ENCODE data around the gene DCBLD1.

Gene DCBLD1

DNA sequence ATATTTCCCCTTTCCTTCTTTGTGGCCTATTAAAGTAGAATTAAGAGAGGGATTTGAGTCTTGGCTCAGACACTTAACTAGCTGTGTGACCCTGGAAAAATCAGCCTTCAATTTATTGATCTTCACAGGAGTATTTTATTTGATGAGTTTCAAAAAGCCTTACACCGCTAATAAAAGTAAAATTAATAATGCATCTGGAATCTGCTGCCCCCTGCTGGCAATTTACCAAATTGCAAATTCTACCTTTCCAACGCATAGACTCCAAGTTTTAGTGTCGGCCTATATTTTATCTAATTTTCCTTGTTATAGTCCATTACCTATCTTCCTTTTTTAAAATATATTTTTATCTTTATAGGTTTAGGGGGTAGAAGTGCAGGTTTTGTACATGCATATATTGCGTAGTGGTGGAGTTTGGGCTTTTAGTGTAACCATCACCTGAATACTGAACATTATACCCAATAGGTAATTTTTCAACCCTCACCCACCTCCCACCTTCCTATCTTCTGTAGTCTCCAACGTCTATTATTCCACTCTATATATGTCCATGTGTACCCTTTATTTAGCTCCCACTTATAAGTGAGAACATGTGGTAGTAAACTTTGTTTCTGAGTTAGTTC, 73.5 kb downstream of the DCBLD1 start:
- no peak for DNase-seq (ENCODE audit: low read depth in 2 of 2)

DNA sequence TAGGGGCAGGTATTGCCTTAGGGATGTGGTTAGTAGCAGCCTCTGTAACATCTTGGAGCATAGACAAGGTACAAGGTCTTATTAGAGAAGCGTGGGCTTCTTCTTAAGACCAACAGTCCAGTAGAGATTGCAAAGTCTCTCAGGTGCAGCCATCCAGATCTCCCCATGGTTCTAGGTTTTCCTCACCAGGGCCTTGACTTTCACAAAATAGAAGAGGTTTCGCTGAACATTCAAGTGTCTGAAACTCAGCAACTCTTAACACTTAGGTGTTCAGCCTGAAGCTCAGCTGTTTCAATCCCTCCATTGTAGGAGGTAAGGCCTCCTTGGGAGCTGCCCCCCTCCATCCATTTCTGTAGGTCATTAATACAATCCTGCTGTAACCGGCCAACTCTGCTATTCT, 75.5 kb downstream of the DCBLD1 start:
- DNase-seq (ENCODE audit: low read depth in 2 of 2), result no peak

DNA sequence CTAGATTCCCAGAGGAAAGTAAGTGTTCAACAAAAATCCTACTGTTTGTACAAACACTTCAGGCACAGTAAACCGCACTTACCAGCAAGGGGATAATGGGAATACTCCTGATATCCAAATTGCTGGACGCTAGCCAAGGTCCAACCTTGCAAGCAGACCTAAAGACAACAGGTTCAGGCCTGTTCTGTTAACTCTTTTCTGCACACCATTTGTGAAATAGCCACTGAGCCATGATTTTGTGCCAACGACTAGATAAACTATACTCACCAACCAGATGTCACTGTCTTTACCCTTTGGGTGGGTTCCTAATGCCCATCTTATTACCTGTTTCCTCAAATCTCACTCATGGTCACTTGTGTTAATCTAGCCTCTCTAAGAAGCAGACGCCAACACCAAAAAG, 76.3 kb downstream of the DCBLD1 start:
- DNase-seq (ENCODE audit: low read depth in 2 of 2), result no peak

DNA sequence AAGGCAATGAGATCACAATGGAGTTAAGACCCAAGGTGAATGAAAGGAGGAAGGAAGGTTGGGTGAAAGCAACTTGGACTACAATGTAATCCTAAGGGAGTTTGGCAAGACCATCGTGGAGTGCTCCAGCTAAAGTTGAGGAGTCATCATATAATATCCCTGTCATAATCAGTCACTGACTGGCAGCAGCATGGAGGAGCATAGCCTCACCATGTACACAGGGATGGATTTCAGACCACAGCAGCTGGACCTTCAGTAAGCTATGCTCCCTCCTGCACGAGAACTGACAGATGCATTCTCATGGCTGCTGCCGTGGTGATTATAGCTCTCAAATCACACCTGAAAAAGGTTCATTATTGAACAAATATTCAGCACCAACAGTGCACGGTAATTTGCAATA, 76.8 kb downstream of the DCBLD1 start:
- DNase-seq (ENCODE audit: low read depth in 2 of 2), result no peak

DNA sequence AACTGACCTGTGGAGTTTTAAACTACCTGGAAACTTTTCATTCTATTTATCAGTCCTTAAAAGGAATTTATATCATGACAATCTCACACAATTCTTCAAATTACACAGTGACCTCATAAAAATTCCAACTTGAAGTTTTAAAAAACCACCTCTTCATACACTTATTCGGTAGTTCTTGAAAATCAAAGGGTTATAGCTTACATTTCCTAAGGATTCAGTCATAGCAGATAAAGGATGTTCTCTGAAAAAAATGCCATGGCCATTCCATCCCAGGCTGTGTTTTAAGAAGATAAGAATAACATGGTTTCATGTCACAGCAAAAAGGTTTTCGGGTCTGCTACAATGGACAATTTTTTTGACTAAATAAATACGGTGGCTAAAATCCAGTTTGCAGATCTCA, 78.7 kb downstream of the DCBLD1 start:
- no peak for DNase-seq (ENCODE audit: low read depth in 2 of 2)

DNA sequence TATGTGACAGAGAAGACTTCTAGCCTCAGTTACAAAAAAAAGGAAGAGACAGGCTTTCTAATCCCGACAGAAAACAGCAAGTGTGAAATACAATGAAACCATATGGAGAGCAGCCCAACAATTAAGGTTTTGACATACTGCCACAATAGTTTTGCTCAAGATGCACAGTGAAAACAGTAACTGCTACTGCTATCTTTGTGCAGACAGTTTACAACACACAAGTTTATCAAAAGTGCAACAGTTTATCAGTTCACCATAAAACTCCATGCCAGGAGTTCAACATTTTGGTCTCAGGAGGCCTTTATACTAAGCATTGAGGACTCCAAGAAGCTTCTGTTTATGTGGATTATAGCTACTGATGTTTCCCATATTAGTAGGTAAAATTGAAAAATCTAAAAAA, 82.2 kb downstream of the DCBLD1 start:
- DNase-seq (ENCODE audit: low read depth in 2 of 2), result no peak

DNA sequence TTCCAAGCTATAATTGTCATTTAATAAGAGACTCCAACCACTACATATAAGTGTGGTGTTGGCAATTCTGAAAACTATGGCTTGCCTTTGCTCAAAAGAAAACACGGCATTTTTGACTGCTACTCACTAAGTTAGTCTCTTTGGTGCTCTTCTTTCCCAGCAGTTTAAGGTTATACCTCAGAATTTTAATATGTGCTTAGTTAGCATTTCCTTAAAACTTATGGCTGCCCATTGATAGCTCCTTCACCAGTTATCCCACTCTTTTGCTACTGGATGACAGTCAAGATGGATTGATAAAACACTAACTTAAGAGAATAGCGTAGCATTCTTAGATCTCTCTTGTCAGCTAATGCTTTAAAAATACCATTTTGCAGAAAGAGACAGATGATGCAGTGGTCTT, 85.8 kb downstream of the DCBLD1 start:
- DNase-seq (ENCODE audit: low read depth in 2 of 2), result no peak

DNA sequence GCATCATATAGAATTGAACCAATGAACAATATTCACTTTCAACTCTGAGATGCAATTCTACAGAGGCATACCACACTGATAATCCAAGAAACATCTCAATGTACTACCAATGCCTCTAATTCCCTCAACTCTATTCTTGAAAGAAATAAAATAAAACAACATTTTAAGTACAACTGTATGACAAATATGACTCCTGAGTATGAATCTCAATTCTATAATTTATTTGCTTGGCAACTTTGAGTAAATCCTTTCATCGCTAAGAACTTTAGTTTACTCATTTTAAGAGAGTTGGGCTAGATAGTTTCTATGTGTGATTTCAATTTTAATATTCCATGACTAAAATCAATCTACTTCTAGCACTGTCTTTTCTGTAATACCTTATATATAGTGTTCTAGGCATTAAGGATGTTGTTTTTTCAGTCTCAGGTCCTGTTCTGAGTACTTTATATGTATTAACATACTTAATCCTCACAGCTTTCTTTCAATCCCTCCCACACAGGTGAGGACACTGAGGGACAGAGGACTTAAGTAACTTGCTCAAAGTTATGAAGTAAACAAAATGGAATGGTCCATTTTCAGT, 86.4 kb downstream of the DCBLD1 start:
- DNase-seq (ENCODE audit: low read depth in 2 of 2), result no peak

DNA sequence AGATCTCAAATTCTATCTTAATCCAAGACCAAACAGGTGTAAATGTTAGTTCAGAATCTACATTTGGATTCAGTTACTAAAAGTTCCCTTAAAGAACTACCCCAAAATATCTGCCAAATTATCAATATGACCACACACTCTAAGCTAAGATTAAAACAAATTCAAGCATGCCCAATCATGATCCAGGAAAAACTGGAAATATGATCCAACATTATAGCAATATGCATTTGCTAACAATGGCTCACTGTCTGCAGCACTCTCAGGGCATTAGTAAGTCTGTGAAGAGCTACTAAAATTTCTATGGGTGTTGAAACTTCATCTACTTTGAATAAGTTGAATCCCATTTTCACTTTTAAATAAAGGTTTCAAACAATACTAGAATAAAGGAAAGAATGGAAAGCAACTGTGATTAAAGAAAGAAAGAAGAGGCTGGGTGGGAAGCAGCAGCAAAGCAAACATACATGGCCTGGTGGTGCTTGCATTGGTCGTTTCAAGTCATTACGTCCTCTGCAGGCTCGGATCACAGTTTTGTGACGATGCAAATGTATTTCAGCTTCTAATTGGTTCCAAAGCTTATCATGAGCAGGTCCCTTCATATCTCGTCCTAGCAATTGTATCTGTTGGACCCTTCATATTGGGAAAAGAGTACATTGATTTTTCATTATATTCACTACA, 90.7 kb downstream of the DCBLD1 start:
- DNase-seq (ENCODE audit: low read depth in 2 of 2), result no peak

DNA sequence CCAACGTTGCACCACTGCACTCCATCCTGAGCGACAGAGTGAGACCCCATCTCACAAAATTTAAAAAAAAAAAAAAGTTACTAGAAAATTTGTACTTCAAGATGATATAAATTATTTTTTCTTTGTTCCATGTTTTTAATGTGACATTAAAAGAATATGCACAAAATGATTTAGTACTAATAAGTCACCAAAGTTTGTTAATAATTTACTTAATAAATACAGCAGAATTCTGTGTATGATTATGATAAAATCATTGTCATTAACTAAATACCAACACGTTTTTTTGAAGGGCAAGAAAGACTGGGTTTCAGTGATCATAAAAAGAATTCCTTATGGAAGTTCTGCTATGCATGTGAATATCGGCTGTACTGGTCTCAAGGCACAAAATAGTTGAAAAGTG, 91.7 kb downstream of the DCBLD1 start:
- no peak for DNase-seq (ENCODE audit: low read depth in 2 of 2)

DNA sequence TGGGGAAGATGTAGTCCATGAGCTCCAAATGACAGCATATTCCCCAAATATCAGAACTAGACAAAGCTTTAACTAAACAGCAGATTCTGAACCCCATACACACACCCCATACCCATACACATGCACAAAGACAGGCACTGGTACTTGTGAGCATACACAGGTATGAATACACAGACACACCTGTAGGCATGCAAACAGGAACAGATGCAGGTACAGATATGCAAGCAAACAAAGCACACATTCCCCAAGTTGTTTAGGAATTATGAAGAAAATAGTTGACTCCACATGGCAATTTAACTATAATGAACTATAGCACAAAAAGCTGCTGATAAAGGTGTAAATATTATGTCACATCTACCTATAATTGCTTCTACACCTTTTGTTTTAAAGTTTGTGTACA, 103.2 kb downstream of the DCBLD1 start:
- no peak for DNase-seq (ENCODE audit: low read depth in 2 of 2)

DNA sequence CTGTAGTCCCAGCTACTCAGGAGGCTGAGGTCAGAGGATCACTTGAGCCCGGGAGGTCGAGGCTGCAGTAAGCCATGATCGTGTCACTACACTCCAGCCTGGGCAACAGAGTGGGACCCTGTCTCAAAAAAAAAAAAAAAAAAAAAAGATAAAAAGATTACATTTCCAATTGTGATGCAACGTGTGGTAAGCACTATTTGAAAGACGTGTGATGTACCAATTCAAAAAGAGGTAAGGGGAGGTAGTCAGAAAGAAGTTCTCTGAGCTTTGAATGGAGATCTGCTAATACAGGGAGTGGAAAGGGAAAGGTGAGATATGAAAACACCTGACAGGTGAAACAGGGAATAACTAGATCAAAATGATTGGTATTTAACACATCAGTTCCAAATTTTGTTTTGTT, 108.0 kb downstream of the DCBLD1 start:
- no peak for DNase-seq (ENCODE audit: low read depth in 2 of 2)

DNA sequence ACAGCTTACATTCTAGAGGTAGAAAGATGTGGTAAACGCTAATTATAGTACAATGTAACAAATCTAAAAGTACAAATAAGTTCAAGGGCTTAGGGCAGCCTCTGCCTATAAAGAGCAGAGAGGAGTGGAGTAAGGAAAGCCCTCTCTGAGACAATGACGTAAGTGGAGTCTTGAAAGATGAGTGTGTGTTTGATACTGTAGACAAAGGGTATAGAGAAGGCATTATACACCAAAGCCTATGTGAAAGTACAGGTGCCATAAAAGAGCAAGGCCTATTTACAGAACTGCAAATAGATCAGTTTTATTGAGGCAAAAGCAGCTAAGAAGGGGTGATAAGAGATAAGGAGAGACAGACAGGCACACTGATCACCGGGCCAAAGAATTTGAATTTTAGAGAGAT, 108.9 kb downstream of the DCBLD1 start:
- DNase-seq (ENCODE audit: low read depth in 2 of 2), result no peak

DNA sequence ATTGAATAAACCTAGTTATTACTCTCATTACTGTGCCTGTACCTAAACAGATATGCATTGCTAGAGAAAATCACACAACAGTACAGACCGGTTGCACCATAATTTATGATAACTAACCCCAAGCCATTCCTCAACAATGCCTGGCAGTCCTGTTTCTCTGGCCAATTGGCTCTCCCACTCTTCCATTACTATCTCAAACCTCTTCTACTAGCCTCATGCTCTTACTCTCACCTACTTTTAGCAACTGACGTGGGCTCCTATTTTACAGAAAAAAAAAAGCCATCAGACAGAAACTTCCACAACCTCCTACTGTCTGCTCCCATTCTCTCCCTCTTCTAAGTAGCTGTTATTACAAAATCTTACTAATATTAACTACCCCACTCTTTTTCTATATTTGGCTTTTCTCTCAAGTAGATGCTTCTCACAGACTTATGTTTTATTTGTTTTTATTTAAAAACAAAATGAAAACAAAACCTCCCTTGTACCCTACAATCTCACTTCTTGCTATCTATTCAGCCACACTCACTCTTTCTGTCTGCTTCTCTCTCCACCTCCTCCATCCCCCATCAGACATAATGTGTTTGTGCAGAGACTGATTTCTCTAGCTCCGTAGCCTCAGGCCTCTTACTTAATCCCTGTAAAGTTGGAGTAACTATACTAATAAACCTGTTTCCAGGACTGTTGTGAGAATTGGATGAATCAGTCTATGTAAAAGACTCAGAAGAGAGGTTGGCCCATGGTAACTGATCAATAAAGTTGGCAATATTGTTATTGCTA, 110.7 kb downstream of the DCBLD1 start:
- DNase-seq (ENCODE audit: low read depth in 2 of 2), result no peak

DNA sequence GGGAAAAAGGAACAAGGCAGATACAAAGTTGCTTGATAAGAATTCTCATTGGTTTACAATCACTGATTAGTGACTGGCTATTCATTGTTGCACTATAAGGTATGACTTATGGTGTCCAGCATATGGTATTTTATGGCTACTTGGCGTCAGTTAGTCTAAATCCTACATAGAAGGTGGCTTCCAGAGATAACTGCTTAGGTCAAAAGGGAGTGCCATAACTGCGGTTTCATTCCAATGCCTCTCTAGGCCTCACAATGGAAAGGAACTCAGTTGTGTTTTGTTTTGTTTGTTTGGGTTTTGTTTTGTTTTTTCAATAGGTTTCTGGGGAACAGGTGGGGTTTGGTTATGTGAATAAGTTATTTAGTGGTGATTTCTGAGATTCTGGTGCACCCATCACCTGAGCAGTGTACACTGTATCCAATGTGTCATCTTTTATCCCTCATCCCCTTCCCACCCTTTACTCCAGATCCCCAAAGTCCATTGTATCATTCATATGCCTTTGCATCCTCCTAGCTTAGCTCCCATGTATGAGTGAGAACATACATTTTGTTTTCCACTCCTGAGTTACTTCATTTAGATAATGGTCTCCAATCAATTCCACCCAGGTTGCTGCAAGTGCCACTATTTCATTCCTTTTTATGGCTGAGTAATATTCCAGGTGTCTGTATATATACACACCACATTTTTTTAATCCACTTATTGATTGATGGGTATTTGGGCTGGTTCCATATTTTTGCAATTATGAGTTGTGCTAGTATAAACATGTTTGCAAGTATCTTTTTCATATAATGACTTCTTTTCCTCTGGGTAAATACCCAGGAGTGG, 112.8 kb downstream of the DCBLD1 start:
- DNase-seq (ENCODE audit: low read depth in 2 of 2), result no peak

DNA sequence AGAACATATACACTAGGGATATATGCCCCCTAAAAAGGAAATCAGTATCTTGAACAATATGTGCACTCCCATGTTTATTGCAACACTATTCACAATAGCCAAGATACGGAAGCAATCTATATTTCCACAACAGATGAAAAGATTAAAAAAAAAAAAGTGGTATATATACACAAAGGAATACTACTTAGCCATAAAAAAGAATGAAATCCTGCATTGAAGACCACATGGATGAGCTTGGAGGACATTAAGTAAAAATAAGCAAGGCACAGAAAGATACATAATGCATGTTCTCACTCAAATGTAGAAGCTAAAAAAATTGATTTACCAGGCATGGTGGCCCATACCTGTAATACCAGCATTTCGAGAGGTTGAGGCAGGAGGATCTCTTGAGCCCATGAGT, 115.3 kb downstream of the DCBLD1 start:
- DNase-seq (ENCODE audit: low read depth in 2 of 2), result no peak
